HepG2 (cell line): ENCODE results near the gene SNRNP200. TPM values are rescaled to one million over a fixed set of nuclear protein-coding genes. Genes with fewer than 3 reads are reported as not detected.

Experiments
- HNF4G ChIP-seq, 2 experiments: sonication (generic) in 1 of 2; formaldehyde crosslinking in 1 of 2; IDR thresholded peaks; 2 replicates each; pipeline versions ENCODE4 v1.4.0 to v1.6.1; 2011 to 2020; ENCODE audit warnings: borderline replicate concordance in 2 of 2, low read depth in 2 of 2, mild to moderate bottlenecking in 2 of 2, low read length in 1 of 2, missing genetic modification reagents in 1 of 2, moderate library complexity in 1 of 2
- IRF1 ChIP-seq: sonication (generic); formaldehyde crosslinking; IDR thresholded peaks from 2 replicates; pipeline ENCODE4 v1.4.0; 2020; ENCODE audit warnings: low read depth, mild to moderate bottlenecking, missing genetic modification reagents
- MEIS1 ChIP-seq: sonication (generic); formaldehyde crosslinking; IDR thresholded peaks from 2 replicates; pipeline ENCODE4 v1.9.0; 2021; ENCODE audit warnings: mild to moderate bottlenecking, missing genetic modification reagents, moderate library complexity, borderline replicate concordance
- MEIS2 ChIP-seq: sonication (generic); formaldehyde crosslinking; IDR thresholded peaks from 2 replicates; pipeline ENCODE4 v1.9.0; 2021; ENCODE audit warnings: mild to moderate bottlenecking, missing genetic modification reagents
- NFATC3 ChIP-seq: sonication (generic); formaldehyde crosslinking; IDR thresholded peaks from 2 replicates; pipeline ENCODE4 v1.5.1; 2020; ENCODE audit warnings: mild to moderate bottlenecking, missing genetic modification reagents
- REXO4 ChIP-seq: sonication (generic); formaldehyde crosslinking; IDR thresholded peaks from 2 replicates; pipeline ENCODE4 v1.8.0; 2022; ENCODE audit warnings: missing genetic modification reagents, mild to moderate bottlenecking, borderline replicate concordance
- SKIL ChIP-seq: sonication (generic); formaldehyde crosslinking; IDR thresholded peaks from 2 replicates; pipeline ENCODE4 v1.8.0; 2022; ENCODE audit warnings: missing genetic modification reagents, mild to moderate bottlenecking, moderate library complexity, borderline replicate concordance
- ZFP82 ChIP-seq: sonication (generic); formaldehyde crosslinking; IDR thresholded peaks from 2 replicates; pipeline ENCODE4 v1.5.1; 2020; ENCODE audit warnings: mild to moderate bottlenecking, missing genetic modification reagents, borderline replicate concordance
- ZNF264 ChIP-seq: sonication (generic); formaldehyde crosslinking; IDR thresholded peaks from 2 replicates; pipeline ENCODE4 v1.4.0; 2020; ENCODE audit warnings: missing genetic modification reagents
- ZNF337 ChIP-seq: sonication (generic); formaldehyde crosslinking; IDR thresholded peaks from 2 replicates; pipeline ENCODE4 v1.5.1; 2020; ENCODE audit warnings: missing genetic modification reagents, low read depth, mild to moderate bottlenecking, borderline replicate concordance
- ZNF574 ChIP-seq: sonication (generic); formaldehyde crosslinking; IDR thresholded peaks from 2 replicates; pipeline ENCODE4 v1.4.0; 2020; ENCODE audit warnings: missing genetic modification reagents
- ZNF609 ChIP-seq: sonication (generic); formaldehyde crosslinking; IDR thresholded peaks from 2 replicates; pipeline ENCODE4 v1.4.0; 2020; ENCODE audit warnings: mild to moderate bottlenecking, missing genetic modification reagents, borderline replicate concordance
- ZNF616 ChIP-seq: sonication (generic); formaldehyde crosslinking; IDR thresholded peaks from 2 replicates; pipeline ENCODE4 v1.5.0; 2020; ENCODE audit warnings: low read depth, mild to moderate bottlenecking, missing genetic modification reagents
- ZNF704 ChIP-seq: sonication (generic); formaldehyde crosslinking; IDR thresholded peaks from 2 replicates; pipeline ENCODE4 v1.8.1; 2023; ENCODE audit warnings: mild to moderate bottlenecking, inconsistent platforms, moderate library complexity, missing genetic modification reagents, borderline replicate concordance
- ZNF781 ChIP-seq: sonication (generic); formaldehyde crosslinking; IDR thresholded peaks from 2 replicates; pipeline ENCODE4 v1.5.1; 2020; ENCODE audit warnings: borderline replicate concordance, mild to moderate bottlenecking, missing genetic modification reagents; ENCODE audit errors: not compliant biosample characterization
- ZNF816 ChIP-seq: sonication (generic); formaldehyde crosslinking; IDR thresholded peaks from 2 replicates; pipeline ENCODE4 v1.8.0; 2022; ENCODE audit warnings: missing genetic modification reagents, mild to moderate bottlenecking, borderline replicate concordance
- polyA plus RNA-seq, 8 experiments: library from polyadenylated mRNA; depleted of rRNA in 3 of 8; stranded (reverse) in 7 of 8; unstranded in 1 of 8; fragments of >200 nt; fragmentation: Illumina TruSeq in 4 of 8; extraction: Trizol in 4 of 8; gene quantifications; 2 replicates each; pipeline versions ENCODE4 v1.2.1 to v1.2.3, GENCODE V29; 2011 to 2016; ENCODE audit warnings: low read depth in 4 of 8, missing spikeins in 1 of 8, mixed read lengths in 1 of 8; ENCODE audit not compliant: insufficient read depth in 1 of 8
- total RNA-seq, 5 experiments: library from RNA; depleted of rRNA; stranded (reverse); fragments of >200 nt; fragmentation: Illumina TruSeq; extraction: Trizol; gene quantifications; 2 replicates each; pipeline ENCODE4 v1.2.3, GENCODE V29; 2016; ENCODE audit warnings: low read depth in 1 of 5

Gene SNRNP200
- total and polyA plus RNA-seq, 2 of the 13 experiments (the other 11 are each of a cell fraction or from before 2014, with no cell fraction given), result 99.0 to 232 TPM

DNA sequence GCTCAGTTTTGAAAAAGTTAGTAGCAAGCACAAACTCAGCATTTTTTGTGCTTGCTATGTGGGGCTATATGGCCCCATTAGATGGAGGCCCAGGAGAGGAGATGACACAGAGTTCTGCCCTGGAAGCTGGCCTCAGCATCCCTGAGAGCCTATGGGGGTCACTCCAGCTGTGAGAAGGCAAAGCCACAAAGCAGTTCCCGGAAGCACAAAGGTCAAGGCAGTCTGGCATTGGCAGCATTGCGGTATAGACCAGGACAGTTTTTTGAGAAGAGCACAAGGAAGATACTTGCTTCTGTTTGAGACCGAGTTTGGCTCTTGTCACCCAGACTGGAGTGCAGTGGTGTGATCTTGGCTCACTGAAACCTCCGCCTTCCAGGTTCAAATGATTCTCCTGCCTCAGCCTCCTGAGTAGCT lies 12.2 kb upstream of the SNRNP200 start (continued):
- TF ChIP-seq ZNF574 (CRISPR knock-in tag), result no peak
- TF ChIP-seq REXO4, result no peak
- TF ChIP-seq NFATC3 (CRISPR knock-in tag), result no peak
- TF ChIP-seq ZFP82 (CRISPR knock-in tag), result no peak
- no peak for TF ChIP-seq ZNF704
- TF ChIP-seq ZNF816 (CRISPR knock-in tag), result no peak
- TF ChIP-seq MEIS2 (CRISPR knock-in tag), result no peak
- TF ChIP-seq HNF4G (IDR thresholded peaks at IDR 0.05; ENCODE audit: borderline replicate concordance, low read depth, low read length), result peak; percentile 90
- TF ChIP-seq HNF4G (CRISPR knock-in tag; IDR thresholded peaks at IDR 0.05; ENCODE audit: borderline replicate concordance, low read depth), result peak; percentile 78
- no peak for TF ChIP-seq SKIL (CRISPR knock-in tag)
- no peak for TF ChIP-seq IRF1 (CRISPR knock-in tag)
- no peak; the same call in 1 of the 2 replicates for TF ChIP-seq ZNF609 (CRISPR knock-in tag)
- no peak for TF ChIP-seq ZNF781 (CRISPR knock-in tag)
- TF ChIP-seq ZNF337 (CRISPR knock-in tag), result no peak
- TF ChIP-seq ZNF616 (CRISPR knock-in tag), result no peak
- no peak for TF ChIP-seq ZNF264 (CRISPR knock-in tag)
- no peak for TF ChIP-seq MEIS1 (CRISPR knock-in tag)
